PC-3 (cell line): Measurements from ENCODE around the gene SNX8.

Experiments used
- CTCF ChIP-seq: fragments of 300-600 bp; sonication (generic); conservative IDR thresholded peaks from 2 replicates; pipeline ENCODE4 v1.5.1; 2017; ENCODE audit warnings: antibody characterized with exemption, low read depth, mild to moderate bottlenecking, low read length
- EZH2 ChIP-seq: fragments of 300-600 bp; sonication (generic); IDR thresholded peaks from one replicate; pipeline ENCODE4 v1.6.1; 2017; ENCODE audit warnings: antibody characterized with exemption, mild to moderate bottlenecking, low read length; ENCODE audit not compliant: unreplicated experiment
- EZH2phosphoT487 ChIP-seq: fragments of 300-600 bp; sonication (generic); IDR thresholded peaks from 2 replicates; pipeline ENCODE4 v1.6.1; 2018; ENCODE audit warnings: mild to moderate bottlenecking, antibody characterized with exemption, low read length, borderline replicate concordance

GRCh38 chr7:2222516-2222915 lies 91.7 kb downstream of the SNX8 start:
- TF ChIP-seq CTCF (no peak), EZH2 (no peak), EZH2phosphoT487 (no peak)
